HG03135 (cell line): ENCODE measurements around the gene ALKBH7.

Source experiments
- ATAC-seq: cut with Tn5 transposase; IDR thresholded peaks from one replicate; pipeline ENCODE4 v1.9.1; 2021; ENCODE audit warnings: mild to moderate bottlenecking, moderate library complexity; ENCODE audit not compliant: unreplicated experiment

The ALKBH7 gene

GRCh38 chr19:6423499-6424194 lies 51.1 kb downstream of the ALKBH7 start:
- ATAC-seq = no peak

GRCh38 chr19:6424195-6424938 lies 51.8 kb downstream of the ALKBH7 start, which contains the start of gene KHSRP:
Gene KHSRP, minus strand, starts transcription at chr19:6424811. Its CDS starts 110 bp downstream, at chr19:6424701.
- no peak for ATAC-seq
